Measurements from ENCODE around the gene DTWD1.

DTWD1 gene

DNA sequence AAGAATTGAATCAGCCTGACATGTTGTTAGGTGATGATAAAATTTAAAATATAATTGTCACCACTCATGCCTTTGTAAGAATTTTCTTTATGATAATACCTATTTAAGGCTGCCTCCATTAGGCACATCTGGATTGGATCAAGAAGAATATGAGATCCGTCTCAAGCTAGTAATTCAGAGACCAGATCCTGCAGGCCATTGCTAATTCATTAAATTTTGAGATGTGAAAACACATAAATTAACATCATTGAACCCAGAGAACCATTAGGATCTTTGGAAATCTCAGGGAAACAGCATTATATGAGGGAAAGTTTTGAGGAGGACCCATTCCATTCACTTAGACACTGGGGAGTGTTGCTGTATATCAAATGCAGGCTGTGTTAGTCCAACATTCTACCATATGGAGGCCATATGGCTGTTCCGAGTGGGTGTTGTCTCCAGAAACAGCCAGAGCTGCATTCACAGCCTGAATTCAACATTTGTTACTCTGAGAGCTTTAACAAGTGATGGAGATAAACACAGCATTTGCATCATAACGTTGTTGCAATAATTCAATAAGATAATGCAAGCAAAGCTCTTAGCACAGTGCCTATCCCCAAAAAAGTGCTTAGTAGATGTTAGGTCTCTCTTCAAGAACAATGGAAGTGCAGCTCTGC is 67.4 kb downstream of the DTWD1 start:
- Histone ChIP-seq H3K4me1 (ENCODE audit: control insufficient read depth, low read length) (no peaks in the 10 kb centered on the region), H3F3A (ENCODE audit: control insufficient read depth, insufficient read depth) (no peaks in the 10 kb centered on the region), H3K9me3 (ENCODE audit: control insufficient read depth, insufficient read depth, low read length) (no peaks in the 10 kb centered on the region), H3K27ac (ENCODE audit: low read depth, low read length) (no peak overlapping the region), H4K20me1 (ENCODE audit: control insufficient read depth, insufficient read depth, low read depth, low read length) (no peaks in the 10 kb centered on the region), H3K9me2 (replicated peaks; ENCODE audit: control insufficient read depth, low read length) (no peaks in the 10 kb centered on the region), H3K36me3 (ENCODE audit: control insufficient read depth, low read length) (no peaks in the 10 kb centered on the region), H3K4me3 (ENCODE audit: low read length) (no peak overlapping the region), H3K79me2 (ENCODE audit: control insufficient read depth, low read length) (no peaks in the 10 kb centered on the region), H3K4me2 (ENCODE audit: low read length) (no peak overlapping the region), H3K27me3 (ENCODE audit: control insufficient read depth, low read length) (no peaks in the 10 kb centered on the region)
- TF ChIP-seq EZH2phosphoT487 (IDR thresholded peaks at IDR 0.05; ENCODE audit: borderline replicate concordance, low read length), result no peak
- TF ChIP-seq, protein P1, sequence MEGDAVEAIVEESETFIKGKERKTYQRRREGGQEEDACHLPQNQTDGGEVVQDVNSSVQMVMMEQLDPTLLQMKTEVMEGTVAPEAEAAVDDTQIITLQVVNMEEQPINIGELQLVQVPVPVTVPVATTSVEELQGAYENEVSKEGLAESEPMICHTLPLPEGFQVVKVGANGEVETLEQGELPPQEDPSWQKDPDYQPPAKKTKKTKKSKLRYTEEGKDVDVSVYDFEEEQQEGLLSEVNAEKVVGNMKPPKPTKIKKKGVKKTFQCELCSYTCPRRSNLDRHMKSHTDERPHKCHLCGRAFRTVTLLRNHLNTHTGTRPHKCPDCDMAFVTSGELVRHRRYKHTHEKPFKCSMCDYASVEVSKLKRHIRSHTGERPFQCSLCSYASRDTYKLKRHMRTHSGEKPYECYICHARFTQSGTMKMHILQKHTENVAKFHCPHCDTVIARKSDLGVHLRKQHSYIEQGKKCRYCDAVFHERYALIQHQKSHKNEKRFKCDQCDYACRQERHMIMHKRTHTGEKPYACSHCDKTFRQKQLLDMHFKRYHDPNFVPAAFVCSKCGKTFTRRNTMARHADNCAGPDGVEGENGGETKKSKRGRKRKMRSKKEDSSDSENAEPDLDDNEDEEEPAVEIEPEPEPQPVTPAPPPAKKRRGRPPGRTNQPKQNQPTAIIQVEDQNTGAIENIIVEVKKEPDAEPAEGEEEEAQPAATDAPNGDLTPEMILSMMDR (IDR thresholded peaks at IDR 0.05; ENCODE audit: low read depth, low read length, poor library complexity, severe bottlenecking), result no peak

DNA sequence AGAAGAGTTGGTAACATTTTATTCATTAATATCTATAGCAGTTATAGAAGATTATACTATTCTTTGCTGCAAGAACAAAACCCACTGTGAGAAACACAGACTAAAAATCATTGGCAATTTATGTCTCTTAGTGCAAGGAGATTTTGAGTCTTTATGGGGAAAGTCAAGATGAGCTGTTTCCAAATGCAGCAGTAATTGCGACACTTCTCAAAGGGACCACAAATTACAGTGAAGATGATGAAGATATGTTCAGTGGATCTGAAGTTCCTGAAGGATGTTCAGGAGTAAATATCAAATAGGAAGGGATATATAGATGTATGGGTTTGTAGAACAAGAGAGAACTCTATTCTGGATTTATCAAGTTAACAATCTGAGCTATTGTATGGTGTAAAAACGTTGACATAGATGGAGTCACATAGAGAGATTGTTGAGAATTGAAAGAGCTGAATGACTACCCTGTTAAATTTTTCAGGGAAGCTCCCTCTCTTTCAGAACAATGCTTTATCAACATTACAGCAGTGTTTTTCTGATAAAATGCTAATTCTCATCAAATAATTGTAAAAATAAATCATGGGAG is 71.8 kb downstream of the DTWD1 start:
- Histone ChIP-seq H3K27ac (ENCODE audit: low read depth, low read length) (no peak overlapping the region), H3F3A (ENCODE audit: control insufficient read depth, insufficient read depth) (no peaks in the 10 kb centered on the region), H3K79me2 (ENCODE audit: control insufficient read depth, low read length) (no peaks in the 10 kb centered on the region), H3K4me2 (ENCODE audit: low read length) (no peak overlapping the region), H3K9me2 (replicated peaks; ENCODE audit: control insufficient read depth, low read length) (no peaks in the 10 kb centered on the region), H4K20me1 (ENCODE audit: control insufficient read depth, insufficient read depth, low read depth, low read length) (no peaks in the 10 kb centered on the region), H3K4me1 (ENCODE audit: control insufficient read depth, low read length) (no peaks in the 10 kb centered on the region), H3K27me3 (ENCODE audit: control insufficient read depth, low read length) (no peaks in the 10 kb centered on the region), H3K36me3 (ENCODE audit: control insufficient read depth, low read length) (no peaks in the 10 kb centered on the region), H3K9me3 (ENCODE audit: control insufficient read depth, insufficient read depth, low read length) (no peaks in the 10 kb centered on the region), H3K4me3 (ENCODE audit: low read length) (no peak overlapping the region)
- TF ChIP-seq, protein P1 (IDR thresholded peaks at IDR 0.05; ENCODE audit: low read depth, low read length, poor library complexity, severe bottlenecking), result no peak
- TF ChIP-seq EZH2phosphoT487 (IDR thresholded peaks at IDR 0.05; ENCODE audit: borderline replicate concordance, low read length), result no peak

DNA sequence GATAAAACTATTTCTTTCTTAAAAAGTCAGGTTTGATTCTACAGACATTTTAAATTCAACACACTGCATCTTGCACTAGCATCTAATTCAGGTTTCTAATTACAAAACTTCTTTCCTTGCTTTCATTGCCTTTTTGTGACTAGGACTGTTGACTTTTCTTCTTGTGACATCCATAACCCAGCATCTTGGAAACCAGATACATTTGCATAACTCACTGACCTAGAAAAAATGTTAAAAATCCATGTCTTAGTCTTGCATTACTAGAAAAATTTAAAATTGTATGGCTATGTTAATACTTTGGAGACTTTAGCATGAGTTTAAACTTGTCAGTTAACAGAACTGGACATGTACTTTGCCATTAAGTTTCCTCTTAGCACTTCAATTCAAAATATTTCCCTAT is 72.7 kb downstream of the DTWD1 start:
- Histone ChIP-seq H3K79me2 (ENCODE audit: control insufficient read depth, low read length) (no peaks in the 10 kb centered on the region), H3K4me1 (ENCODE audit: control insufficient read depth, low read length) (no peaks in the 10 kb centered on the region), H3K36me3 (ENCODE audit: control insufficient read depth, low read length) (no peaks in the 10 kb centered on the region), H3F3A (ENCODE audit: control insufficient read depth, insufficient read depth) (no peaks in the 10 kb centered on the region), H3K4me3 (ENCODE audit: low read length) (no peak overlapping the region), H3K9me2 (replicated peaks; ENCODE audit: control insufficient read depth, low read length) (no peaks in the 10 kb centered on the region), H3K9me3 (ENCODE audit: control insufficient read depth, insufficient read depth, low read length) (no peaks in the 10 kb centered on the region), H4K20me1 (ENCODE audit: control insufficient read depth, insufficient read depth, low read depth, low read length) (no peaks in the 10 kb centered on the region), H3K27ac (ENCODE audit: low read depth, low read length) (no peak overlapping the region), H3K27me3 (ENCODE audit: control insufficient read depth, low read length) (no peaks in the 10 kb centered on the region), H3K4me2 (ENCODE audit: low read length) (no peak overlapping the region)
- TF ChIP-seq EZH2phosphoT487 (IDR thresholded peaks at IDR 0.05; ENCODE audit: borderline replicate concordance, low read length), result no peak
- TF ChIP-seq, protein P1 (IDR thresholded peaks at IDR 0.05; ENCODE audit: low read depth, low read length, poor library complexity, severe bottlenecking), result no peak
